Upper lobe of left lung (tissue), 4 donors: Measurements from ENCODE around the gene CAMK4.

ENCODE experiments used
- CTCF ChIP-seq, 6 experiments: fragments of 450-650 bp in 4 of 6; fragments of 200-600 bp in 2 of 6; sonication (generic) in 2 of 6; IDR thresholded peaks; one replicate each; pipeline ENCODE4 v1.5.1; 2016 to 2019; ENCODE audit warnings: antibody characterized with exemption in 6 of 6
- EP300 ChIP-seq, 4 donors: sonication (generic); formaldehyde crosslinking; IDR thresholded peaks; one replicate each; pipeline ENCODE4 v1.5.1; 2017; ENCODE audit warnings: antibody characterized with exemption in 4 of 4, control low read depth in 2 of 4
- POLR2A ChIP-seq, 4 donors: fragments of 450-650 bp; IDR thresholded peaks; one replicate each; pipeline ENCODE4 v1.5.1; 2016 to 2017; ENCODE audit warnings: antibody characterized with exemption in 4 of 4, mild to moderate bottlenecking in 2 of 4
- POLR2AphosphoS5 ChIP-seq, 2 donors: sonication (generic); formaldehyde crosslinking; IDR thresholded peaks; one replicate each; pipeline ENCODE4 v1.5.1; 2017; ENCODE audit warnings: antibody characterized with exemption in 2 of 2

GRCh38 chr5:111353035-111353434 lies 128.9 kb downstream of the CAMK4 start:
- TF ChIP-seq POLR2AphosphoS5 (IDR thresholded peaks at IDR 0.05) (no peak), CTCF (IDR thresholded peaks at IDR 0.05) (no peak), EP300 (IDR thresholded peaks at IDR 0.05) (no peak), POLR2A (IDR thresholded peaks at IDR 0.05) (no peak)
